Neuronal stem cell (in vitro differentiated cells): ENCODE measurements around the gene TTLL13.
A peak's percentile ranks its signal among the peaks of the same experiment; 100 is the strongest.
"Not testable (repeated sequence)": the region's sequence is repeated elsewhere in the genome, so short reads cannot be mapped to it uniquely, and the experiment has no call there.

Experiments used
- DNase-seq: peaks from one replicate; pipeline ENCODE4 v3.0.0-alpha.2; 2013; ENCODE audit warnings: low spot score
- H2AFZ ChIP-seq: one replicate; pipeline ENCODE4 v1.6.1; 2013; ENCODE audit warnings: mild to moderate bottlenecking, low read length, inconsistent platforms
- H2AK5ac ChIP-seq: 2 replicates; pipeline ENCODE4 v1.6.1; 2013; ENCODE audit warnings: low read depth, mild to moderate bottlenecking, inconsistent platforms, low read length, moderate library complexity, mixed read lengths
- H2BK120ac ChIP-seq: 2 replicates; pipeline ENCODE4 v1.6.1; 2013; ENCODE audit warnings: low read depth, mild to moderate bottlenecking, inconsistent platforms, low read length, moderate library complexity, mixed read lengths
- H2BK12ac ChIP-seq: one replicate; pipeline ENCODE4 v1.6.1; 2013; ENCODE audit warnings: low read length, inconsistent platforms
- H2BK15ac ChIP-seq: 2 replicates; pipeline ENCODE4 v1.6.1; 2013; ENCODE audit warnings: mild to moderate bottlenecking, low read length, inconsistent platforms, mixed read lengths
- H2BK5ac ChIP-seq: one replicate; pipeline ENCODE4 v1.6.1; 2013; ENCODE audit warnings: inconsistent platforms, mild to moderate bottlenecking, low read length, moderate library complexity
- H3K14ac ChIP-seq: one replicate; pipeline ENCODE4 v1.6.1; 2013; ENCODE audit warnings: low read length, inconsistent platforms
- H3K18ac ChIP-seq: 2 replicates; pipeline ENCODE4 v1.6.1; 2013; ENCODE audit warnings: low read length, inconsistent platforms
- H3K23ac ChIP-seq: 2 replicates; pipeline ENCODE4 v1.6.1; 2013; ENCODE audit warnings: low read depth, mild to moderate bottlenecking, mixed read lengths, low read length, inconsistent platforms; ENCODE audit not compliant: poor library complexity
- H3K27ac ChIP-seq: replicated peaks from 3 replicates; pipeline ENCODE4 v1.5.1; 2013; ENCODE audit warnings: low read length, inconsistent platforms
- H3K27me3 ChIP-seq, 3 experiments: 2 replicates each; pipeline ENCODE4 v1.6.1; 2013; ENCODE audit warnings: low read length in 3 of 3, mild to moderate bottlenecking in 2 of 3, inconsistent platforms in 1 of 3, low read depth in 1 of 3, mixed read lengths in 1 of 3, moderate library complexity in 1 of 3; ENCODE audit not compliant: control insufficient read depth in 3 of 3, insufficient read depth in 3 of 3
- H3K36me3 ChIP-seq, 2 donors: replicated peaks in 1 of 2; 2 replicates each; pipeline ENCODE4 v1.6.1; 2013; ENCODE audit warnings: low read length in 2 of 2; ENCODE audit not compliant: control insufficient read depth in 2 of 2, insufficient read depth in 2 of 2
- H3K4ac ChIP-seq: 2 replicates; pipeline ENCODE4 v1.6.1; 2013; ENCODE audit warnings: inconsistent platforms, mild to moderate bottlenecking, low read length, moderate library complexity
- H3K4me1 ChIP-seq, 2 donors: 1 replicate in 1 of 2; 2 replicates in 1 of 2; pipeline ENCODE4 v1.6.1; 2013; ENCODE audit warnings: low read length in 2 of 2, low read depth in 1 of 2; ENCODE audit not compliant: control insufficient read depth in 2 of 2, insufficient read depth in 1 of 2
- H3K4me2 ChIP-seq: one replicate; pipeline ENCODE4 v1.6.1; 2013; ENCODE audit warnings: mild to moderate bottlenecking, low read length, inconsistent platforms; ENCODE audit not compliant: insufficient read depth, poor library complexity, severe bottlenecking
- H3K4me3 ChIP-seq, 2 donors: 2 replicates each; pipeline ENCODE4 v1.5.1; 2013; ENCODE audit warnings: low read length in 2 of 2, mild to moderate bottlenecking in 2 of 2, inconsistent platforms in 1 of 2, moderate library complexity in 1 of 2
- H3K79me1 ChIP-seq: one replicate; pipeline ENCODE4 v1.6.1; 2013; ENCODE audit warnings: low read depth, mild to moderate bottlenecking, inconsistent platforms, low read length, moderate library complexity
- H3K9ac ChIP-seq: one replicate; pipeline ENCODE4 v1.6.1; 2013; ENCODE audit warnings: mild to moderate bottlenecking, low read depth, low read length, inconsistent platforms; ENCODE audit not compliant: poor library complexity
- H3K9me3 ChIP-seq, 2 donors: replicated peaks in 1 of 2; 2 replicates each; pipeline versions ENCODE3 to v1.6.1; 2013; ENCODE audit warnings: low read length in 2 of 2, mild to moderate bottlenecking in 2 of 2, inconsistent platforms in 1 of 2, low read depth in 1 of 2, mixed read lengths in 1 of 2, moderate library complexity in 1 of 2; ENCODE audit not compliant: control insufficient read depth in 2 of 2, insufficient read depth in 1 of 2
- H4K8ac ChIP-seq: one replicate; pipeline ENCODE4 v1.6.1; 2013; ENCODE audit warnings: low read depth, mild to moderate bottlenecking, inconsistent platforms, low read length, moderate library complexity
- H4K91ac ChIP-seq: one replicate; pipeline ENCODE4 v1.6.1; 2013; ENCODE audit warnings: low read length, low read depth, mild to moderate bottlenecking, inconsistent platforms; ENCODE audit not compliant: poor library complexity
- WGBS, 2 donors: extraction: QIAGEN DNeasy Blood & Tissue Kit; methylation state at CpG; one replicate each; pipeline ENCODE4 v1.1.7; 2013; ENCODE audit warnings: missing lambda C conversion rate in 2 of 2, mixed read lengths in 1 of 2; ENCODE audit not compliant: insufficient read length in 2 of 2, insufficient replicate concordance in 1 of 2; ENCODE audit errors: extremely low coverage in 2 of 2; 5-methylcytosine and 5-hydroxymethylcytosine counted together

TTLL13 gene

GRCh38 chr15:90294601-90295269 is 45.4 kb downstream of the TTLL13 start:
- Histone ChIP-seq H3K4me2 (no peak overlapping the region), H3K27me3 (no peaks in the 10 kb centered on the region), H3K4ac (no peak overlapping the region), H2BK120ac (no peak overlapping the region), H3K9me3 (peaks cover 0 to 5% of the 10 kb centered on the region in 2 donors), H3K23ac (peak overlapping the region; percentile 65), H3K27ac (no peak overlapping the region), H2BK5ac (no peak overlapping the region), H3K18ac (peak overlapping the region; percentile 70), H4K91ac (no peak overlapping the region), H3K4me1 (no peaks in the 10 kb centered on the region), H2AFZ (no peak overlapping the region), H2BK12ac (no peak overlapping the region), H3K9ac (no peak overlapping the region), H3K36me3 (no peaks in the 10 kb centered on the region), H3K4me3 (no peak overlapping the region), H4K8ac (no peak overlapping the region), H3K14ac (no peak overlapping the region), H3K79me1 (peaks cover 1% of the 10 kb centered on the region), H2AK5ac (peak overlapping the region; percentile 43), H2BK15ac (no peak overlapping the region)
- no peak for DNase-seq
- no CpG with 5 or more reads among the region's 16 CpGs for WGBS, 2 donors

- Histone ChIP-seq H3K4ac (no peak overlapping the region), H2AFZ (peak overlapping the region; percentile 45), H4K8ac (no peak overlapping the region), H3K9me3 (peaks cover 0 to 5% of the 10 kb centered on the region in 2 donors), H3K36me3 (no peaks in the 10 kb centered on the region), H3K27me3 (no peaks in the 10 kb centered on the region), H2BK5ac (no peak overlapping the region), H3K27ac (no peak overlapping the region), H4K91ac (no peak overlapping the region), H3K9ac (peak overlapping the region; percentile 70), H3K14ac (no peak overlapping the region), H3K23ac (no peak overlapping the region), H3K79me1 (peaks cover 1% of the 10 kb centered on the region), H2BK12ac (no peak overlapping the region), H3K4me1 (no peaks in the 10 kb centered on the region), H2BK15ac (no peak overlapping the region), H3K18ac (peak overlapping the region; percentile 70), H2AK5ac (no peak overlapping the region), H3K4me2 (no peak overlapping the region), H2BK120ac (no peak overlapping the region), H3K4me3 (no peak overlapping the region)
- no CpG with 5 or more reads among the region's 10 CpGs for WGBS, 2 donors
- DNase-seq = no peak
Observed at GRCh38 chr15:90295270-90295648, 45.9 kb downstream of the TTLL13 start.

- H3K27ac ChIP-seq, H4K8ac ChIP-seq, H2BK15ac ChIP-seq, H2AK5ac ChIP-seq, H2BK5ac ChIP-seq, H3K4ac ChIP-seq, H3K4me1 ChIP-seq, DNase-seq, H2BK12ac ChIP-seq, H3K9ac ChIP-seq, H3K79me1 ChIP-seq, H3K4me3 ChIP-seq, H3K4me2 ChIP-seq, H2BK120ac ChIP-seq, H3K9me3 ChIP-seq, H2AFZ ChIP-seq, H3K18ac ChIP-seq, H3K27me3 ChIP-seq, H4K91ac ChIP-seq, H3K36me3 ChIP-seq, H3K14ac ChIP-seq, H3K23ac ChIP-seq: not testable (repeated sequence)
- WGBS, 2 donors = no CpG with 5 or more reads among the region's 4 CpGs
Observed at GRCh38 chr15:90296316-90296884, 47.0 kb downstream of the TTLL13 start.

- Histone ChIP-seq H2BK5ac (no peak overlapping the region), H3K36me3 (no peaks in the 10 kb centered on the region), H4K91ac (no peak overlapping the region), H2BK120ac (no peak overlapping the region), H2AK5ac (no peak overlapping the region), H3K9ac (no peak overlapping the region), H3K14ac (no peak overlapping the region), H3K27me3 (no peaks in the 10 kb centered on the region), H4K8ac (no peak overlapping the region), H3K9me3 (peaks cover 0 to 5% of the 10 kb centered on the region in 2 donors), H3K4me2 (no peak overlapping the region), H2AFZ (no peak overlapping the region), H3K18ac (no peak overlapping the region), H3K27ac (no peak overlapping the region), H3K4me3 (no peak overlapping the region), H2BK12ac (no peak overlapping the region), H2BK15ac (no peak overlapping the region), H3K4ac (no peak overlapping the region), H3K4me1 (peaks cover 0 to 7% of the 10 kb centered on the region in 2 donors), H3K23ac (no peak overlapping the region), H3K79me1 (peaks cover 3% of the 10 kb centered on the region)
- DNase-seq = no peak
- no CpG with 5 or more reads among the region's 4 CpGs for WGBS, 2 donors
Observed at GRCh38 chr15:90297021-90297420, 47.7 kb downstream of the TTLL13 start.
